BLaER1 treated with 17β-estradiol and CSF1 and Interleukin-3, amounts not matched to agents 10 nM and 100 nM (cell line): ENCODE measurements around the gene RRP15.

Source experiments
- H3K27ac ChIP-seq, 11 experiments: shearing (Covaris generic); formaldehyde crosslinking; 2 replicates each; pipeline ENCODE4 v1.8.1; 2022
- H3K27me3 ChIP-seq, 11 experiments: shearing (Covaris generic); formaldehyde crosslinking; 2 replicates each; pipeline ENCODE4 v1.8.1; 2022
- H3K36me3 ChIP-seq, 11 experiments: shearing (Covaris generic); formaldehyde crosslinking; 2 replicates each; pipeline ENCODE4 v1.8.1; 2022
- H3K4me1 ChIP-seq, 10 experiments: shearing (Covaris generic); formaldehyde crosslinking; 2 replicates each; pipeline ENCODE4 v1.8.1; 2022
- H3K4me2 ChIP-seq, 11 experiments: shearing (Covaris generic); formaldehyde crosslinking; 2 replicates each; pipeline ENCODE4 v1.8.1; 2022
- H3K4me3 ChIP-seq, 10 experiments: shearing (Covaris generic); formaldehyde crosslinking; 2 replicates each; pipeline ENCODE4 v1.8.1; 2022
- H3K9ac ChIP-seq, 11 experiments: shearing (Covaris generic); formaldehyde crosslinking; 2 replicates each; pipeline ENCODE4 v1.8.1; 2022
- H3K9me3 ChIP-seq, 11 experiments: shearing (Covaris generic); formaldehyde crosslinking; replicated peaks in 1 of 11; 2 replicates each; pipeline ENCODE4 v1.8.1; 2022
- H4K20me1 ChIP-seq, 11 experiments: shearing (Covaris generic); formaldehyde crosslinking; 2 replicates each; pipeline ENCODE4 v1.8.1; 2022
- Cebpa-rat ChIP-seq, 11 experiments: shearing (Covaris generic); IDR thresholded peaks; 2 replicates each; pipeline ENCODE4 v1.8.1; 2022

The RRP15 gene

GRCh38 chr1:218357893-218358232 is 72.8 kb downstream of the RRP15 start:
- H3K4me1 ChIP-seq, result peaks cover 0 to 10% (median 3%) of the 10 kb centered on the region in 10 experiments; a peak in 7 of 20 replicates
- no peaks in the 10 kb centered on the region for H4K20me1 ChIP-seq
- no peak overlapping the region for H3K9ac ChIP-seq
- H3K27ac ChIP-seq, result no peak overlapping the region
- TF ChIP-seq Cebpa-rat (IDR thresholded peaks at IDR 0.05), result no peak
- H3K9me3 ChIP-seq, result no peaks in the 10 kb centered on the region
- peaks cover 0 to 67% (median 0%) of the 10 kb centered on the region in 11 experiments; a peak in 5 of 22 replicates for H3K27me3 ChIP-seq
- no peak overlapping the region for H3K4me2 ChIP-seq
- no peak overlapping the region for H3K4me3 ChIP-seq
- no peaks in the 10 kb centered on the region for H3K36me3 ChIP-seq

- Histone ChIP-seq H3K36me3 (no peaks in the 10 kb centered on the region), H3K9ac (no peak overlapping the region), H3K27me3 (peaks cover 0 to 78% (median 0%) of the 10 kb centered on the region in 11 experiments; a peak in 7 of 22 replicates), H3K4me1 (peaks cover 0 to 11% (median 3%) of the 10 kb centered on the region in 10 experiments; a peak in 7 of 20 replicates), H3K9me3 (no peaks in the 10 kb centered on the region), H3K27ac (no peak overlapping the region), H3K4me3 (no peak overlapping the region), H4K20me1 (peaks cover 0 to 3% (median 0%) of the 10 kb centered on the region in 11 experiments; a peak in 1 of 22 replicates), H3K4me2 (no peak overlapping the region)
- no peak for TF ChIP-seq Cebpa-rat (IDR thresholded peaks at IDR 0.05)
These were observed 76.4 kb downstream of the RRP15 start for GRCh38 chr1:218361298-218362065.

GRCh38 chr1:218362418-218363076 is 77.5 kb downstream of the RRP15 start:
- Histone ChIP-seq H3K4me1 (peaks cover 0 to 15% (median under 1%) of the 10 kb centered on the region in 10 experiments; a peak in 6 of 20 replicates), H4K20me1 (peaks cover 0 to 11% (median 0%) of the 10 kb centered on the region in 11 experiments; a peak in 1 of 22 replicates), H3K36me3 (no peaks in the 10 kb centered on the region), H3K9ac (no peak overlapping the region), H3K27ac (no peak overlapping the region), H3K27me3 (peaks cover 0 to 84% (median 0%) of the 10 kb centered on the region in 11 experiments; a peak in 7 of 22 replicates), H3K4me3 (no peak overlapping the region), H3K9me3 (no peaks in the 10 kb centered on the region), H3K4me2 (no peak overlapping the region)
- TF ChIP-seq Cebpa-rat (IDR thresholded peaks at IDR 0.05), result no peak

GRCh38 chr1:218363141-218363540 is 78.0 kb downstream of the RRP15 start:
- Histone ChIP-seq H3K4me3 (no peak overlapping the region), H4K20me1 (peaks cover 0 to 11% (median 0%) of the 10 kb centered on the region in 11 experiments; a peak in 1 of 22 replicates), H3K9ac (no peak overlapping the region), H3K4me2 (no peak overlapping the region), H3K36me3 (no peaks in the 10 kb centered on the region), H3K9me3 (no peaks in the 10 kb centered on the region), H3K27me3 (peaks cover 0 to 87% (median 0%) of the 10 kb centered on the region in 11 experiments; a peak in 7 of 22 replicates), H3K4me1 (peaks cover 0 to 15% (median 0%) of the 10 kb centered on the region in 10 experiments; a peak in 6 of 20 replicates), H3K27ac (no peak overlapping the region)
- TF ChIP-seq Cebpa-rat (IDR thresholded peaks at IDR 0.05), result no peak

- no peak overlapping the region for H3K9ac ChIP-seq
- peaks cover 0 to 11% (median 0%) of the 10 kb centered on the region in 11 experiments; a peak in 1 of 22 replicates for H4K20me1 ChIP-seq
- peaks cover 0 to 15% (median 0%) of the 10 kb centered on the region in 10 experiments; a peak in 6 of 20 replicates for H3K4me1 ChIP-seq
- no peaks in the 10 kb centered on the region for H3K9me3 ChIP-seq
- no peak for TF ChIP-seq Cebpa-rat (IDR thresholded peaks at IDR 0.05)
- H3K4me2 ChIP-seq, result no peak overlapping the region
- peaks cover 0 to 93% (median 0%) of the 10 kb centered on the region in 11 experiments; a peak in 7 of 22 replicates for H3K27me3 ChIP-seq
- H3K27ac ChIP-seq, result no peak overlapping the region
- no peaks in the 10 kb centered on the region for H3K36me3 ChIP-seq
- no peak overlapping the region for H3K4me3 ChIP-seq
These were observed 79.1 kb downstream of the RRP15 start for GRCh38 chr1:218364028-218364710.

GRCh38 chr1:218365226-218365999 is 80.3 kb downstream of the RRP15 start:
- no peak overlapping the region for H3K4me2 ChIP-seq
- H3K4me1 ChIP-seq, result peaks cover 0 to 15% (median 0%) of the 10 kb centered on the region in 10 experiments; a peak in 6 of 20 replicates
- no peaks in the 10 kb centered on the region for H3K9me3 ChIP-seq
- H4K20me1 ChIP-seq, result peaks cover 0 to 15% (median 0%) of the 10 kb centered on the region in 11 experiments; a peak in 1 of 22 replicates
- no peak for TF ChIP-seq Cebpa-rat (IDR thresholded peaks at IDR 0.05)
- no peak overlapping the region for H3K9ac ChIP-seq
- H3K27ac ChIP-seq, result no peak overlapping the region
- H3K27me3 ChIP-seq, result peaks cover 0 to 95% (median 0%) of the 10 kb centered on the region in 11 experiments; a peak in 8 of 22 replicates
- no peaks in the 10 kb centered on the region for H3K36me3 ChIP-seq
- no peak overlapping the region for H3K4me3 ChIP-seq

- no peaks in the 10 kb centered on the region for H3K9me3 ChIP-seq
- H3K27me3 ChIP-seq, result peaks cover 0 to 100% (median 0%) of the 10 kb centered on the region in 11 experiments; a peak in 8 of 22 replicates
- H3K27ac ChIP-seq, result no peak overlapping the region
- H3K4me3 ChIP-seq, result no peak overlapping the region
- peak overlapping the region in 4 of 11 experiments; percentile 2 to 42 (median 16); a peak in 4 of 22 replicates for H3K4me2 ChIP-seq
- no peaks in the 10 kb centered on the region for H3K36me3 ChIP-seq
- no peak for TF ChIP-seq Cebpa-rat (IDR thresholded peaks at IDR 0.05)
- H4K20me1 ChIP-seq, result peaks cover 0 to 23% (median 0%) of the 10 kb centered on the region in 11 experiments; a peak in 3 of 22 replicates
- peaks cover 0 to 15% (median 0%) of the 10 kb centered on the region in 10 experiments; a peak in 6 of 20 replicates for H3K4me1 ChIP-seq
- no peak overlapping the region for H3K9ac ChIP-seq
These were observed 81.4 kb downstream of the RRP15 start for GRCh38 chr1:218366322-218367052.
